Measurements from ENCODE around the gene POU2F2. TPM values are rescaled to one million over a fixed set of nuclear protein-coding genes. Genes with fewer than 3 reads are reported as not detected.

The POU2F2 gene
- total and polyA plus RNA-seq, 2 experiments from 2014 or later, result 2.3 to 4.6 TPM

DNA sequence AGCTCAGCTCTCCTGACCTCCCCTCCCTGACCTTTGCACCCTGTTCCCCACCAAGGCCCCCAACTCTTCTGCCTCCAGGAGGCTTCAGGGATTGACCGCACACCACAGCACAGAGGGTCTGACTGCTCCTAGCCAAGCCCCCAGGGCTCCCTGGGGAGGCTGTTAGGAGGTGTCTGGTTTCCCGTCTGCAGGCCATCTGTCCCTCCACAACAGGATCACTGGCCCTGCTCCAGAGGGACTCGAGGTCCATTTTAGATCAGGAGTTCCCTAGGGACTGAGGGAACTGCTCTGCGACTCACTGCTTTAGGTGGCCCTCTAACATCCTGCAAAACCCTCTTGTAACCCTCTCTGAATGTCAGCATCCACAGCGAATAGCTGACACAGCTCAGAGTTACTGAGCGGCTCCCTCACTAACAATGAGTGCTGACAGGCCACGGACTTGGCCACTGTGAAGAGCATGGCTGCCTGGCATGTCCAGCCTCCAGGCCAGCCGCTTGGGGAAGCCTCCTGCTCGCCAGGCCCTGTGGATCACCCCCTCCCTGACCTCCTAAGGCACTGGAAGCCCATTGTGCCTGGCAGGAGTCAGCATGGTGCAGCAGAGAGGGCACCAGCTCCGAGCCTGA lies 79.9 kb downstream of the POU2F2 start:
- no peak overlapping the region for H3K4me3 Mint-ChIP-seq
- Histone ChIP-seq H3K4me1 (ENCODE audit: insufficient read depth) (no peaks in the 10 kb centered on the region), H3K4me2 (no peak overlapping the region), H3K9me2 (ENCODE audit: insufficient read depth) (no peaks in the 10 kb centered on the region), H4K20me1 (replicated peaks; ENCODE audit: insufficient read depth) (peaks cover 4% of the 10 kb centered on the region; the same call in 1 of the 2 replicates), H3F3A (replicated peaks; ENCODE audit: low read depth) (peaks cover 2% of the 10 kb centered on the region; the same call in 1 of the 2 replicates), H3K27ac (ENCODE audit: low read depth) (no peak overlapping the region), H3K27me3 (ENCODE audit: insufficient read depth) (no peaks in the 10 kb centered on the region), H2AFZ (no peak overlapping the region), H3K79me2 (replicated peaks; ENCODE audit: insufficient read depth) (no peaks in the 10 kb centered on the region), H3K4me3 (no peak overlapping the region), H3K36me3 (ENCODE audit: insufficient read depth) (peaks cover 15% of the 10 kb centered on the region)
- TF ChIP-seq ZNF331 (CRISPR knock-in tag; IDR thresholded peaks at IDR 0.05; ENCODE audit: low read depth) (no peak), NANOG (IDR thresholded peaks at IDR 0.05; ENCODE audit: borderline replicate concordance) (no peak)
- TF ChIP-seq, protein P1, sequence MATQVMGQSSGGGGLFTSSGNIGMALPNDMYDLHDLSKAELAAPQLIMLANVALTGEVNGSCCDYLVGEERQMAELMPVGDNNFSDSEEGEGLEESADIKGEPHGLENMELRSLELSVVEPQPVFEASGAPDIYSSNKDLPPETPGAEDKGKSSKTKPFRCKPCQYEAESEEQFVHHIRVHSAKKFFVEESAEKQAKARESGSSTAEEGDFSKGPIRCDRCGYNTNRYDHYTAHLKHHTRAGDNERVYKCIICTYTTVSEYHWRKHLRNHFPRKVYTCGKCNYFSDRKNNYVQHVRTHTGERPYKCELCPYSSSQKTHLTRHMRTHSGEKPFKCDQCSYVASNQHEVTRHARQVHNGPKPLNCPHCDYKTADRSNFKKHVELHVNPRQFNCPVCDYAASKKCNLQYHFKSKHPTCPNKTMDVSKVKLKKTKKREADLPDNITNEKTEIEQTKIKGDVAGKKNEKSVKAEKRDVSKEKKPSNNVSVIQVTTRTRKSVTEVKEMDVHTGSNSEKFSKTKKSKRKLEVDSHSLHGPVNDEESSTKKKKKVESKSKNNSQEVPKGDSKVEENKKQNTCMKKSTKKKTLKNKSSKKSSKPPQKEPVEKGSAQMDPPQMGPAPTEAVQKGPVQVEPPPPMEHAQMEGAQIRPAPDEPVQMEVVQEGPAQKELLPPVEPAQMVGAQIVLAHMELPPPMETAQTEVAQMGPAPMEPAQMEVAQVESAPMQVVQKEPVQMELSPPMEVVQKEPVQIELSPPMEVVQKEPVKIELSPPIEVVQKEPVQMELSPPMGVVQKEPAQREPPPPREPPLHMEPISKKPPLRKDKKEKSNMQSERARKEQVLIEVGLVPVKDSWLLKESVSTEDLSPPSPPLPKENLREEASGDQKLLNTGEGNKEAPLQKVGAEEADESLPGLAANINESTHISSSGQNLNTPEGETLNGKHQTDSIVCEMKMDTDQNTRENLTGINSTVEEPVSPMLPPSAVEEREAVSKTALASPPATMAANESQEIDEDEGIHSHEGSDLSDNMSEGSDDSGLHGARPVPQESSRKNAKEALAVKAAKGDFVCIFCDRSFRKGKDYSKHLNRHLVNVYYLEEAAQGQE (IDR thresholded peaks at IDR 0.05; ENCODE audit: unreplicated experiment), result no peak
- peaks cover 65% of the 10 kb centered on the region for H3K36me3 Mint-ChIP-seq (ENCODE audit: low read depth)
- ATAC-seq, result no peak
- no peak for DNase-seq (ENCODE audit: low spot score)
- H3K4me1 Mint-ChIP-seq, result no peaks in the 10 kb centered on the region
- no peak overlapping the region for H3K27ac Mint-ChIP-seq
- H3K9me3 Mint-ChIP-seq, result no peaks in the 10 kb centered on the region; the same call in 2 of the 3 replicates
- H3K27me3 Mint-ChIP-seq (ENCODE audit: insufficient read depth, low read depth, poor library complexity), result peaks cover 8% of the 10 kb centered on the region

DNA sequence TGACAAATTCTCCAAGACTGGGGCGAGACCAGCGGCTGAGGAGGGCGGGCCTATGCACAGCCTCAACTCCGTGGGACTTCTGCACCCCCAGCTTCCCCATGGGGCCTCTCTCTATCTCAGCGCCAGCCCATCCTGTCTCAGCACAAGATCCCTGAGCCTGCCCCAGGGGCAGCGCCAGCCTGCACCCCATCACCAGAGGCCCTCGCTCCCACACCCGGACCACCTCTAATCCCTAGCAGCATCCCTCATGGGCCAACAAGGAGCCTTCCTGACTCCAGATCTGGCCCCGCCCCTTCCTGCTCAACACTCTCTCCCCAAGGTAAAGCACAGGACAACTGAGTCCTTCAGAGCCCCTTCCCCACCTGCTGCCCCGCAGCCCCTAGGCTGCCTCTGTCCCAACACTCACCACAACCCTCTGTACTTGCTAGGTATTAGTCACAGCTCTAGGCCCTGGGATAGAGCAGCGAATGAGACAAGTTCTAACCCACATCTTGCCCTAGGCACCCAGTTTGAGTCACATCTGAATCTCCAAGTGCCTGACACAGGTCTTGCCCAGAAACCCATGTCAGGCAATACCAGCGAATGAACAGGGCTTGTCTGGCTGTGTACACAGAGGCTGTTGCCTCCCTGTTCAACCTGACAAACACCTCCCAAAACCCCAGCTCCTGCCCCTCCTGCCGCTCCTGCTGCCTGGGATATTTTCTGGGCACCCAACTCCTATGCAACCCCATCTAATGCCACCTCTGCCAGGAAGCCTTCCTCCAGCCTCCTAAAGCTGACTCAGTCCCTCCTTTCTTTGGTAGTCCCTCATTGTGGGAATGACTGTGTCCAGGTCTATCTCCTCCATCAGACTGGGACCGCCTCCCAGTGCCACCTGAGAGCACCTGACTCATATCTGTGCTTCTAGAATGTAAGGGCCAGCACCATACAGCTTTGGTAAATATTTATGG lies 80.8 kb downstream of the POU2F2 start:
- H3K36me3 ChIP-seq (ENCODE audit: insufficient read depth), result peaks cover 13% of the 10 kb centered on the region; the same call in 1 of the 2 replicates
- H3K36me3 Mint-ChIP-seq (ENCODE audit: low read depth), result peaks cover 59% of the 10 kb centered on the region

More for the DNA sequence above, 80.8 kb downstream of the POU2F2 start:
- no peaks in the 10 kb centered on the region; the same call in 2 of the 3 replicates for H3K9me3 Mint-ChIP-seq
- ATAC-seq (no peak), DNase-seq (ENCODE audit: low spot score) (peak; percentile 20)
- no peak overlapping the region for H2AFZ ChIP-seq
- no peaks in the 10 kb centered on the region for H3K4me1 ChIP-seq (ENCODE audit: insufficient read depth)
- no peaks in the 10 kb centered on the region for H3K27me3 ChIP-seq (ENCODE audit: insufficient read depth)
- no peak overlapping the region; the same call in 1 of the 2 replicates for H3K27ac ChIP-seq (ENCODE audit: low read depth)
- H3F3A ChIP-seq (replicated peaks; ENCODE audit: low read depth), result peaks cover 2% of the 10 kb centered on the region; the same call in 1 of the 2 replicates
- H3K4me3 Mint-ChIP-seq, result no peak overlapping the region; the same call in 2 of the 3 replicates
- H3K79me2 ChIP-seq (replicated peaks; ENCODE audit: insufficient read depth), result no peaks in the 10 kb centered on the region
- peak overlapping the region; percentile 20 for H3K27ac Mint-ChIP-seq
- peaks cover 8% of the 10 kb centered on the region for H3K27me3 Mint-ChIP-seq (ENCODE audit: insufficient read depth, low read depth, poor library complexity)
- H3K9me2 ChIP-seq (ENCODE audit: insufficient read depth), result no peaks in the 10 kb centered on the region
- H3K4me1 Mint-ChIP-seq, result no peaks in the 10 kb centered on the region
- no peak overlapping the region for H3K4me2 ChIP-seq
- no peak overlapping the region for H3K4me3 ChIP-seq
- no peak for TF ChIP-seq EZH2 (IDR thresholded peaks at IDR 0.05; ENCODE audit: low read depth, unreplicated experiment)
- TF ChIP-seq EZH2phosphoT487 (IDR thresholded peaks at IDR 0.05; ENCODE audit: unreplicated experiment), result no peak
- TF ChIP-seq ZNF331 (CRISPR knock-in tag; IDR thresholded peaks at IDR 0.05; ENCODE audit: low read depth), result no peak
- no peak for TF ChIP-seq POLR2AphosphoS5 (IDR thresholded peaks at IDR 0.05; ENCODE audit: low read depth)
- TF ChIP-seq, protein P1 (IDR thresholded peaks at IDR 0.05; ENCODE audit: unreplicated experiment), result no peak
- peaks cover 4% of the 10 kb centered on the region; the same call in 1 of the 2 replicates for H4K20me1 ChIP-seq (replicated peaks; ENCODE audit: insufficient read depth)

All from GM23338 (cell line).